SU-DHL-6 (cell line): ENCODE measurements around the gene OTOS.

Experiments
- EZH2phosphoT487 ChIP-seq: fragments of 200-600 bp; sonication (generic), shearing (Covaris generic); conservative IDR thresholded peaks from 2 replicates; pipeline ENCODE4 v1.6.1; 2018; ENCODE audit warnings: mild to moderate bottlenecking, antibody characterized with exemption, low read length, moderate library complexity, mixed read lengths
- TF ChIP-seq, protein P1 (sequence below): fragments of 200-600 bp; sonication (generic); IDR thresholded peaks from one replicate; pipeline ENCODE4 v1.5.1; 2017; ENCODE audit warnings: antibody characterized with exemption, mild to moderate bottlenecking, low read length, moderate library complexity; ENCODE audit not compliant: insufficient read depth, poor library complexity, severe bottlenecking

DNA sequence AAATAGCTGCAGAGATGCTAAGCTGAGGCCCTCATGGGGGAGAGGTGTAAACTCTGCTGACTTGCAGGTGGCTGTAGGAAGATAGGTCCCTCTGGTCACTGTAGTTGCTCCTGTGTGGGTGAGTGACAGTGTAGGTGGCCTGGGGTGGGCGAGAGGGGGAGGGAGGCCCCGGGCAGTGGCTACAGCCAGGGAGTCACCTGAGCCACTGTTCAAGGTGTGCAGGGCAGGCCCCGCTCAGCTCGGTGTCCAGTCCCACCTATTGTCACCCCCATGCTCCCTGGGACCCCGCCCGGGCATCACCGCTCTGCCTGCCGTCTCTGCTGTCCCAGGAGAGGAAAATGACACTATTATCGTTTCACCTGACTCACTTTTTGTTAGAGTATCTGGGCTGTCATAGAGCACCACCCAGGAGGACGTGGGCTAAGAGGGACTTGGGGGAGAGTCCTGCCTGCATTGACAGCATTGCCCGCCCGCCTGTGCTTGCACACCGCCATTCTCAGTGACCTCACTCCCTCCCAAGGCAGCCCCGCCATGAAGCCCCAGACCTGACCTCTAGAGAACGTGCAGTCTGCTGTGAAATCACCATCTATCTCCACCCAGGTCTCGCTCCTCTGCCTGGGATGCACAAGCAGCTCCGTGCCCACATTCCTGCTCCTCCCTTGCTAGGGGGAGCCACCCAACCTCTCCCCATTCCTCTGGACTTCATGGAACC lies 33.5 kb downstream of the OTOS start:
- TF ChIP-seq, protein P1, sequence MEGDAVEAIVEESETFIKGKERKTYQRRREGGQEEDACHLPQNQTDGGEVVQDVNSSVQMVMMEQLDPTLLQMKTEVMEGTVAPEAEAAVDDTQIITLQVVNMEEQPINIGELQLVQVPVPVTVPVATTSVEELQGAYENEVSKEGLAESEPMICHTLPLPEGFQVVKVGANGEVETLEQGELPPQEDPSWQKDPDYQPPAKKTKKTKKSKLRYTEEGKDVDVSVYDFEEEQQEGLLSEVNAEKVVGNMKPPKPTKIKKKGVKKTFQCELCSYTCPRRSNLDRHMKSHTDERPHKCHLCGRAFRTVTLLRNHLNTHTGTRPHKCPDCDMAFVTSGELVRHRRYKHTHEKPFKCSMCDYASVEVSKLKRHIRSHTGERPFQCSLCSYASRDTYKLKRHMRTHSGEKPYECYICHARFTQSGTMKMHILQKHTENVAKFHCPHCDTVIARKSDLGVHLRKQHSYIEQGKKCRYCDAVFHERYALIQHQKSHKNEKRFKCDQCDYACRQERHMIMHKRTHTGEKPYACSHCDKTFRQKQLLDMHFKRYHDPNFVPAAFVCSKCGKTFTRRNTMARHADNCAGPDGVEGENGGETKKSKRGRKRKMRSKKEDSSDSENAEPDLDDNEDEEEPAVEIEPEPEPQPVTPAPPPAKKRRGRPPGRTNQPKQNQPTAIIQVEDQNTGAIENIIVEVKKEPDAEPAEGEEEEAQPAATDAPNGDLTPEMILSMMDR = no peak
- TF ChIP-seq EZH2phosphoT487 = no peak
